GM19397 (cell line): ENCODE results near the gene TRABD2B.

Experiments
- ATAC-seq: cut with Tn5 transposase; IDR thresholded peaks from one replicate; pipeline ENCODE4 v1.9.1; 2021; ENCODE audit warnings: mild to moderate bottlenecking, moderate library complexity; ENCODE audit not compliant: unreplicated experiment

The TRABD2B gene

DNA sequence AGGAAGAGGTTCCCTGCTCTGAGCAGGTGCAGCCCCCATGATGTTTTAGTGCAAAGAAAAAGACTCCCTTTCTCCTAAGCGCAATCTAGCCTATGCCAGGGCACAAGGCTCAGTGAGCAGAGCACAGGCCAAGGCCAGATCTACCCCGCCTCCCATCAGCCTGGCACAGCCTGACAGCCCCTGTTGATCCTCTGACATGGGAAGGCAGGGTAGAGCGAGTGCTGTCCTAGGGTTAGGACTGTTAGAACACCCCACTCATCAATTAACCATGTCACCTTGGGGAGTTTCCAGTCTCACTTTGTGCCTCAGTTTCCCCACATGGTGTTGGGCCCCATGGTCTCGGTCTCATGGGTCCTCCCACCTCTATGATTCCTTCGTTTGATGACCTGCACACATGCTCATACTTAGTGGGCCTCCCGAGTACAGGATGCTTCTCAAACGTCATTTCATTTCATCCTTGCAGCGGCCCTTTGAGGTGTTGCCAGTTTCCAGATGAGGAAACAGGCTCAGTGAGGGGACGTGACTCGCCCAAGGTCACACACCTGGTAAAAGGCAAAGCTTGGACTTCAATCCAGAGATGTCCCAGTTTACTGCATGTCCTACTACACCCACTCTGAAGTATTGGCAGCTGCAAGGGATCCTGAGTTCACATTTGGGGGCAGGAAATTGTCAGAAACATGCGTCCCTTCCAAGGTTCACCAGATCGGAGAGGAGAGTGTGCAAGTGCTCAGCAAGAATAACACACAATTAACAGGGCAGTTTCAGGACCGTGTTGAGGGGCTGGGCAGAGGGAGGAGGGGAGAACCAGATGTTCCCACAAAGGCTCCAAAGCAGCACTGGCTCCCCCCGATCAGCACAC is 213.3 kb downstream of the TRABD2B start:
- no peak for ATAC-seq

DNA sequence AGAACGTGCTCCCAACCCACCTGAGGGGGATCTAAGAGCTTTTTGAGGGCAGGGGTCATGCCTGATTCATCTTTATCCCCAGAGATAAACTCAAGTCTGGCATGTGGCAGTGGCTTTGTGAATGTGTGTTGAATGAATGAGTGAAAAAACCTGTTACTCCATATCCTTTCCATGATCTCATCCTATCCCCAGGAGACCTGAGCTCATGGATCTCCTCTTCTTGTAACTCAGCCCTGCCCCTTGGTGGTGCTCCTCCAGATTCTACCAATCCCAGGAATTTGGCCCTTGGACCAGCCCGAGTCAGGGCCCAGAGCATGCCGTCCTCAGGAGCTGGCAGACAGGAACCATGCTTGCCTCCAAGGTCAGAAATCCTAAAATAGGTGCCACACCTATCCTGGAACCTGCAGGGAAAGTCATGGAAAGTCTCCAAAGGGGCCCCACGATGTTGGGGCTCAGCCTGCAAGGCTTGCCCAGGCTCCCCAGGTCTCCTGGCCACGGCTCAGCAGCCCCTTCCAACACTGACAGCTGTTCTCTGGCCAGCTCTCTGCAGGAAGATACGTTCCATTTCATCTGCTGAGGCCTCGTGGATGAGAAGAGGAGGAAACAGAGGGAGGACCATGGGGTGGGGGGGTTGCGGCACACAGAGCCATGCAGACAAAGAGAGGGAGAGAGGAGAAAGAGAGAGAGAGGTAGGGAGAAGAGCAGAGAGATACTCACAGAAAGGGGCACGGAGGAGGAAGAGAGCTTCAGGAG is 214.6 kb downstream of the TRABD2B start:
- ATAC-seq: no peak

DNA sequence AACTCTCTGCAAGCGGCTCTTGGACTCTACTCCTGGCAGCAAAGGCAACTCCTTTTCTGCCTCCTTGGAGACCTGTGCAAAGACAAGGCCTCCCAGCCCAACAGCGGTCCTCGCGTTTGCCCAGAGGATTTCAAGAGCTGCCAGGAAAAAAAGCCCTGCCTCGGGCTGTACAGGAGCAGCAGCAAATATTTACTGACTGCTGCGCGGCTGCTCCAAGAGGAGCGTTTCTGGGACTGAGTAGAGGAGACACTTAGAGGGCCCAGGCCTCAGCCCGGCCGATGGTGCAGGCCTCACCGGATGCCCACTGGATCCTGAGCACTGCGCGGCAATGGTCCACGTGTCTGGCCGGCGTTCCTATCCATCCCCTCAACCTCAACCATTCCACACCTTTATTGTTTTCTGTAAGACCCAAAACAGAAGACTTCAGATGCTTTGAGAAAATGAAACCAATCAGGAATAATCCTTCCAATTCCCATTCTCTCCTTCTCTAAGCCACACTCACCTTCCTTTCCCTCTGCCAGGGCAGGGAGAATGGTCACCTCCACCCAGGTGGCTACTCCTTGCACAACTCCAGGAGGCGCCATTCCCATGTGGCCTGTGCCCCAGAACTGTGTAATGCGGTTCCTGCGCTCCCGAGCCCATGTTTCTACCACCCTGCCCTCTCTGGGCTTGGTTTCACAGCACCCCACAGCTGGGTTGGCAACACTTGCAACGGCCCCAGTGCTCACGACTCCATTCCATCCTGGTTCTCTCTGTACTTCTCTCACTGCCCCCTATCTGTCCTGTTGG is 215.8 kb downstream of the TRABD2B start:
- ATAC-seq: no peak

- no peak for ATAC-seq
Observed at GRCh38 chr1:47780469-47780995, 216.7 kb downstream of the TRABD2B start.

DNA sequence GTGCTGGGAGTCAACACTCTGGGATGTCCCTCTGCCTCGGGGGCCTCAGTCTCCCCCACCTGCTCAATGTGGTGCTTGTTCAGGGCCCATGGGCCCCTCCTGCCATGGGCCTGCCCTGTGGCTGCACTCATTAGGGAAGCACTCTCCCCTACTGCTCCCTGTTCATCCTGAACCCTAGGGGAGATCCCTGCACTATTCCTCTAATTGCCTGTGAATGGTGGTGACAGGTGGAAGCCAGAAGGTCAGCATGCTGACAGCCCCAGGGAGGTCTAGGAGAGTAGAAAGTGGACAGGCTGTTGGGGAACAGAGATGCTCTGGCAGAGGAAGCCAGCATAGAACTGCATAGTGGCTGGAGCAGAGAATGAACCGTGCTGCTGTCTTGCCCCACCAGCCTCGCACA is 217.6 kb downstream of the TRABD2B start:
- no peak for ATAC-seq

DNA sequence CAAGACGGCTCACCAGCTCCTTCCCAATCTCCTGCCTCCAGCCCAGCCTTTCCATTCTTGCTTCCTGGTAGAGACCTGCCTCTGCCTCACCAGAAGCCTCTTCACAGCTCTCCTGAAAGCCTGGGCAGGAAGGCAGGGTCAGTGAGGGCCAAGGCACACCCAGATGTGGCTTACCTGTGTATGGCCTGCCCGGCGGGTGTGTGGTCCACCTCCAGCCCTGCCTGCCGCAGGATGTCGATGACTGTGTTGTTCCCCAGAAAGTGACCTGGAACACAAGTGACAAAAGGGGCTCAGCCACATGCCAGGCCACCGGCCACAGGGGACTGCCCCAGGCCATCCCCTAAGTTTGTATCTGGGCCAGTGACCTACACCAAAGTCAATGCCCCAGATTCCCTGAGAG is 218.9 kb downstream of the TRABD2B start:
- ATAC-seq: no peak

DNA sequence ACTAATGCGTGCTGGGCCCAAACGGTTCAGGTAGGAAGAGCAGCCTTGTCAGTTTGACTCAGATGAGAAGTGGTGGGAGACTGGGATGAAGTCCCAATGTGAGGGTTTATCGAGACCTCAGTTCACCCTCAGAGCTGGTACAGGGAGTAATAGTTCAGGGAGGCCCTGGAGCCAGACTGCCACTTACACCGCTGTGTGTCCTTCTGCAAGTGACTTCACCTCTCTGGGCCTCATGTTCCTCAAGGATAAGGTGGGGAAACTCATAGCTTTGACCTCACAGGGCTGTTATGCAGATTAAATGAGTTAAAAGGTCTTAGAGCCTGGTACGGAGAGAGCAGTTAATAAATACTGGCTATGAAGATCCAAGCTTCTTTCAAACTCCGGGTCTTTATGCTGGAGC is 219.9 kb downstream of the TRABD2B start:
- no peak for ATAC-seq

GRCh38 chr1:47776667-47777131 is 220.5 kb downstream of the TRABD2B start:
- ATAC-seq: no peak

GRCh38 chr1:47774986-47775834 is 222.0 kb downstream of the TRABD2B start:
- no peak for ATAC-seq

GRCh38 chr1:47772960-47773682 is 224.1 kb downstream of the TRABD2B start:
- ATAC-seq: no peak

GRCh38 chr1:47772281-47772680 is 224.9 kb downstream of the TRABD2B start:
- no peak for ATAC-seq

- no peak for ATAC-seq
Observed at GRCh38 chr1:47771751-47772150, 225.4 kb downstream of the TRABD2B start.

DNA sequence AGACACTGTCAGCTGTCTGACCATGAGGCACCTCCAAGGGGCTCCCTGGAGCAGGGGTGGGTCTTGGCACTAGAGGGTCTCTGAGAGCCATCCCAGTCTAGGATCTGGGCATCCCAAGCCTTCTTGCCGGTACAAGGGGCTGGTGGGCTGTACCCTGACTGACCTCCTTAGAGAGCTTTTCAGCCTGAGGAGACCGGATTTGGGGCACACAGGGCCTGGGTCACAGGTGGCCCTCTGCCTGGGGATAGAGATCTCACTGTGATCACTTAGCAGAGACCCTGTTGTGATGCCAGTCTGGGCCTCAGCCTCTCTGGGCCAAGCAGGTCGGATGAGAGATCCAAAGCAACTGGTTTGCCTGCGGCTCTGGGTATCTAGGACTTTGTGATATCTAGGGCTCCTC is 227.2 kb downstream of the TRABD2B start:
- ATAC-seq: no peak

GRCh38 chr1:47769295-47769694 is 227.9 kb downstream of the TRABD2B start:
- no peak for ATAC-seq

- no peak for ATAC-seq
Observed at GRCh38 chr1:47767741-47768100, 229.5 kb downstream of the TRABD2B start.

DNA sequence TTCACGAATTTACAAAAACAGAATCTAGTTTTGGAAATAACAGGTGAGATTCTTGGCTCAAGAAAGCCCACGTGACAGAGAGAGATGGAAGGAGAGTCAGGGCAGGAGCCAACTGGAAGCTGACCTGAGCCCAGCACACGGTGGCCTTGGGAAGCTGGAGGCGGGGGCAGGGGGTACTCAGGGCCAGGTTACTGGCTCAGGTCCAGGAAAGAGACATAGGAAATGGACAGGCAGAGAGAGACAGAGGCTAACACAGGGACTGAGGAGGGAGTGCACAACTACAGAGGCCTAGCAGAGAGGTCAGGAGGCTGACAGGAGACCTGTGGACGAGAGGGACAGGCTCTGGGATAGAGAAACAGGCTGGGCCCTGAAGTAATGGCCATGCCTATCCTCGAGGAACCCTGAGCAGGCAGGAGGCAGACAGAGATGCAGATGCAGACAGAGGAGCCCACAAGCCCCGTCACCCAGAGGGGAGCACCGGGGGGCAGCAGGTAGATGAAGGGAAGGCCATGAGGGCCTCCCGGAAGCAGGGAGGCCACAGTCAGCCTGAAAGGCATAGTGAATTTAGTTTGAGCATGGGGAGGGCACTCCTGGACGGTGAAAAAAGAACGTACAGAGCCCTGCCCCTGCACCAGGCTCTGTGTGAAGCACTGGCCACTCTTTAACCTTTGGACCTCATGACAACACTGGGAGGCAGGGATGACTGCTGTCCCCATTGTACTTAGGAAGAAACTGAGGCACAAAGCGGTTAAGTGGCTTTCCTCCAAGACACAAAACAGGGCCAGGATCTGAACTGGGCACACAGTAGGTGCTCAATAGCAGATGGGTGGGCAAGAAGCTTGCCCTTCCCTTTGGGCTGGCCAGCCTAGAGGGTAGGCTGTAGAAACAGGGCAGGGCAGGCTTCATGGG is 230.1 kb downstream of the TRABD2B start:
- ATAC-seq: no peak

DNA sequence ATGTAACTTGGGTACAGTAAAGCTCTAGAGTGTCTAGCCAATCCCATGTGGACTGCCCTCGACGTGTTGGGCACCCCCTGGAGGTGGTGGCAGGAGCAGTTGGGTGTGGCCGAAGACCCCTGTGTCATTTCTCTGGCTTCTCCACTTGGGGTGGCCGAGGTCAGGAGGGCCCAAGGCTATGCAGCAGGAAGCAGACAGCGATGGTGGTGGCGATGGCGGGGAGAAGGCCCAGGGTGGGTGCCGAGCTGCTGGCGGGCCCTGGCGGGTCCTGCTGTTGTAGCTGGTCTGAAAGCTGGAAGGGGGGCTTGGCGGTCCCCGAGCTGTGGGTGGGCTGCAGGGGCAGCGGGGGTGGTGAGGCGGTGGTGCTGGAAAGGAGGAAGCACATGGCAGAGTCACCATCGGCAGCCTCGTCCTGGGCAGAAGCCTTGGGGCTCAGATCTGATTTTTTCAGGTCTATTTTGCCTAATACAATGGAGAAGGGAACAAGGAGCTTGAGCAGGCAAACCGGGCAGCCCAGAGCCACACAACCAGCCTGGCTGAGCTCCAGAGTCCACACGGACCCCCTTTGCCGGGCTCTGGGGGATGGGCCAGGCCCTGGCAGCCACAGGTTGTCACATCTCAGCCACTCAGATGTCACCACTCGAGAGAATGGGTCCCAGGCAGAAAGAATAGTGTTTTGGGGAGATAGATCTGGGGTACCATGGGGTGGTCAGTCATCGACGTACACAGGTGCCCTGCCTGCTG is 231.3 kb downstream of the TRABD2B start:
- ATAC-seq: no peak

- ATAC-seq: no peak
Observed at GRCh38 chr1:47765236-47765635, 231.9 kb downstream of the TRABD2B start.
